HG02973 (cell line): ENCODE measurements around the gene EPG5.

ENCODE experiments used
- ATAC-seq: cut with Tn5 transposase; IDR thresholded peaks from one replicate; pipeline ENCODE4 v1.9.1; 2021; ENCODE audit warnings: moderate library complexity; ENCODE audit not compliant: unreplicated experiment

The EPG5 gene

GRCh38 chr18:45920367-45920766 is 46.8 kb downstream of the EPG5 start:
- ATAC-seq: no peak

- ATAC-seq: no peak
Observed at GRCh38 chr18:45916302-45916701, 50.8 kb downstream of the EPG5 start.

- ATAC-seq: no peak
Observed at GRCh38 chr18:45913276-45913675, 53.9 kb downstream of the EPG5 start.

DNA sequence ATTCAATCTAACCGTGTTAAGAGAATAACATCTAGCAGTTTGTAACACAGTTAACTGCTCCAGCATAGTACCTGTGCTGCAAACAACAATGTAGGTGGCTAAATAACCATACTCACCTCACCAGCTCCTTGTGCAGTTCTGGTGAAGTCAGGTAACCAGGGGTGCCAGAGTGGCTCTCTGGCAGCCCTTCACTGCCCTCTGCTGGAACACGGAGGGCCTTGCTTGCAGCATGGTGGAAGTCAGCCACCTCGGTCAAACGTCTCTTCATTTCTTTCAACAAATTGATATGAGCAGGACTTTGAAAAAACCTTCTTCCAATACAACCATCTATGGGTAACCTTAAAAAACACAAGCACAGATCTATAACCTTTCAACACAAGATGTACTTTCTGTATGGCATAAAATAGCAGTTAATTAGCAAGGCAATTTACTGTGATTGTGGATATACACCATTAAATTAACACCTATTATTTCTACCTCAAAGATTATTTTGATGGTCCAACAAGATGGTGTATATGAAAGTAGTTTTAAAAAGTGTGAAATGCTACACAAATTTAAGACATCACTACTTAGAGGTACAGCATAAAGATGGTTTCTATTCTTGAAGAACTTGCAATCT is 56.6 kb downstream of the EPG5 start:
- peak; percentile 70 for ATAC-seq

GRCh38 chr18:45901654-45902210 is 65.4 kb downstream of the EPG5 start:
- ATAC-seq: no peak

GRCh38 chr18:45900623-45901022 is 66.5 kb downstream of the EPG5 start:
- no peak for ATAC-seq

GRCh38 chr18:45896991-45897390 is 70.1 kb downstream of the EPG5 start:
- ATAC-seq: no peak

- ATAC-seq: no peak
Observed at GRCh38 chr18:45896452-45896851, 70.7 kb downstream of the EPG5 start.

GRCh38 chr18:45895339-45895738 is 71.8 kb downstream of the EPG5 start:
- no peak for ATAC-seq

DNA sequence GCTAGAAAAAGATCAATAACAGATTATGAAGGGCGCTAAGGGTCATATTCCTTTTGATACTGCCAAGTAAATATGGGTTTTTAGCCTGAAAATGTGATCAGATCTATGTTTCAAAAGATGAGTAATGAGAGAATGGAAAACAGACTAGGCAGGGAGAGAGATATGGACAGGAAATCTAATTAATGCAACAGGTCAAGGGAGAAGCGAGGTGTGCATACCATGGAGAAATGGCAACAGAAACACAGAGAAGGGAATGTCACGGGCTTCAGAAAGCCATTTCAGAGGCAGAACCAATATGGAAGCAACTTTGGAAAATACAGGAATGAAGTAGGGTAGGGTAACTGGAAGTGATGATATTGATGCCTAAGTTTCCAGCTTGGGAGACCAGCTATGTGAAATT is 72.3 kb downstream of the EPG5 start:
- ATAC-seq: no peak

DNA sequence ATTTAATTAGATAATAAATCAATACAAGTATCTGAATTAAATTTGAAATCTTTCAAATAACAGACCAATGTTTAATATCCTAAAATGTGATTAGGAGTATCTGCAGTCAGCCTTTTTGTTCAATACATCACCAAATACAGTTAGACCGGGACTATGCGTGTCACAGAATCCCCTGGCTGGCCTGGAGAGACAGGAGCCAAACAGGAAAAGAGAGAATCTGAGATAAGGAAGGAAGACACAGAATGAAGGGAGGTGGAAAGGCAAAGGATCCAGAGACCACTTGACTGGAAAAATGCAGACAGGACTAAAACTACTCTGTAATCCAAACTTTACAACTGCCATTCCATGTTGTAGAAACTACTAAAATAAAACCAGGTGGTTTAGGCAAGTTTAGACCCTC is 75.3 kb downstream of the EPG5 start:
- no peak for ATAC-seq

- ATAC-seq: no peak
Observed at GRCh38 chr18:45890606-45891005, 76.5 kb downstream of the EPG5 start.

DNA sequence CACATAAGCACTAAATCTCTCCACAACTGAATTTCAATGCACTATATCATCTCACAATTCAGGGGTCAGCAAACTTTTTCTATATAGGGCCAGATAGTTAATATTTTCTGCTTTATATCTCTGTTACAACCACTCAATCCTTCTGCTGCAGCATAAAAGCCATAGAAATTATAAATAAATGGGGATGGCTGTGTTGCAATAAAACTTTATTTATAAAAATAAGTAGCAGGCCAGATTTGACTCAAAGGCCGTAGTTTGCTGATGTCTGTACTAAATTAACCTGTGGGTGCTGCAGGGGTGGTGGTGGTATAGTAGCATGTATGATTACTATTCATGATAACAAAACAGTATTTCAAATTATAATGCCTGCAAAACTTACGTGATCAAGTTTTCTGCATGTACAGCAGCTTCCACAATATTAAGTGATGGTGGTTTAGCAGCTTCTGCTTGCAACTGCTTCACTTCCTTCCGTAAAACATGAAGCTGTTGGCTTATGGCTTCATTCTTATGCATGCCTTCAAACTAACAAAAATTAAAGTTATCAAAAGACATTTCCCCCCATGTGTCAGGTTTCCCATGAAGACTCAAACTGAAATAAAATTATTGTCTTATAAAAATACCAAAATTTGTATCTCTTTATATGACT is 77.6 kb downstream of the EPG5 start:
- ATAC-seq: no peak

GRCh38 chr18:45887585-45887984 is 79.5 kb downstream of the EPG5 start:
- ATAC-seq: no peak

- ATAC-seq: no peak
Observed at GRCh38 chr18:45880876-45881558, 86.1 kb downstream of the EPG5 start.

- peak; percentile 79 for ATAC-seq
Observed at GRCh38 chr18:45879681-45880655, 87.2 kb downstream of the EPG5 start.

DNA sequence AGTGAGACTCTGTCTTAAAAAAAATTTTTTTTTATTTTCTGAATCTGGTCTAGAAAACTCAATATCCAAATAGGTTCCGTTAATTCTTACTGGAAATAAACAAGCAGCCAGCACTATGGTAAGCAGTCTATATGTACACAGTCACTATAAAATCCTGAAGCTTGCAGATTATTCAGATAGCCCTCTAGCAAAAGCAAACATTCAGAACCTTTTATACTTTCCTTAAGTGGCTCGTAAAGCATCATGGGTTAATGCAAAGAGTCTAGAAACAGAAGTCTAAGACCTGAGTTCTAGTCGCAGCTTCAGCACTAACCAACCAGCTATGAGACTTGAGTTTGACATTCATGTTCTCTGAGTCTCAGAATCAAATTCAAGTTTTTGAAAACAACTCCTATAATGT is 89.7 kb downstream of the EPG5 start:
- ATAC-seq: no peak

DNA sequence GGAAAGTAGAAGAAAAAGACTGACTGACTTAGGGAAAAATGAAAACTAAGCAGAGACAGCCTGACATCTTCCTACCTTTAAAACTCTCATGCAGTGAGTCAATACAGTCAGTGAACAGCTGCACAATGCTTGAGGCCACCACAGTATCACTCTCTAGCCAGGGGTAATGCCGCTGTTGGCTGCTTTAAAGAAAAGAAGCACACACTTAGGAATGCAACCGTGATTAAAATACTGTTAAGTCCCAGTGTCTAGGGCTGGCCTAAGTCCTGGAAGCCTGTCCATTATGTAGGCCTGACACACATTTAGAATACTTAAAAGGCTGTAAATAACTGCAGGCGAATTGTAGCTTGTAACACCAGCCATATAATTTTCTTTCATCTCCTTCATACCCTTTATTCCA is 91.0 kb downstream of the EPG5 start:
- ATAC-seq: no peak

- peak; percentile 84 for ATAC-seq
Observed at GRCh38 chr18:45874491-45875184, 92.5 kb downstream of the EPG5 start.

DNA sequence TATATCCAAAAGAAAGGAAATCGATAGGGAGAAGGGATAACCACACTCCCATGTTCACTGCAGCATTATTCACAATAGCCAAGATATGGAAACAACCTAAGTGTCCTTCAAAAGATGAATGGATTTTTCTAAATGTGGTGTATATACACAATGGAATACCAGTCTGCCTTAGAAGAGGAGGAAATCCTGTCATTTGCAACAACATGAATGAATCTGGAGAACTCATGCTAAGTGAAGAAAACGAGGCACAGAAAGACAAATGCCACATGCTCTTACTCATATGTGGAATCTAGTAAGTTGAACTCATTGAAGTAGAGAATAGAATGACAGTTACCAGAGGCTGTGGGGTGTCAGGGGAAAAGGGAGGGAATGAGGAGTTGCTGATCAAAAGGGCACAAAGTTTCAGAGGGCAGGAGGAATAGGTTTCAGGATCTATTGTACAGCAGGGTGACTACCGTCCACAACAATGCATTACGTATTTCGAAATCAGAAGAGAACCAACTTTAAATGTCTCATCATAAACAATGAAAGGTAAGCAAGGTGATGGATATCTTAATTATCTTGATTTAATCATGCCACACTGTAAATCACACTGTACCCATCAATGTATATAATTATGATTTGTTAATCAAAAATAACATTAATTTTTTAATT is 95.6 kb downstream of the EPG5 start:
- ATAC-seq: no peak
